GM19397 (cell line): ENCODE data around the gene ADGRF4.

ENCODE experiments used
- ATAC-seq: cut with Tn5 transposase; IDR thresholded peaks from one replicate; pipeline ENCODE4 v1.9.1; 2021; ENCODE audit warnings: mild to moderate bottlenecking, moderate library complexity; ENCODE audit not compliant: unreplicated experiment

Gene ADGRF4

GRCh38 chr6:47681201-47681990 is 17.0 kb upstream of the ADGRF4 start:
- ATAC-seq: no peak

- no peak for ATAC-seq
Measured at GRCh38 chr6:47686411-47686810, 12.0 kb upstream of the ADGRF4 start.

- ATAC-seq: no peak
Measured at GRCh38 chr6:47687432-47687831, 10.9 kb upstream of the ADGRF4 start.

GRCh38 chr6:47690214-47690613 is 8.2 kb upstream of the ADGRF4 start:
- ATAC-seq: no peak

- no peak for ATAC-seq
Measured at GRCh38 chr6:47690791-47691190, 7.6 kb upstream of the ADGRF4 start.

GRCh38 chr6:47697925-47698324 is 455 bp upstream of the ADGRF4 start:
- ATAC-seq: no peak

GRCh38 chr6:47700053-47700452 is 1.7 kb downstream of the ADGRF4 start:
- no peak for ATAC-seq

- no peak for ATAC-seq
Measured at GRCh38 chr6:47700596-47700995, 2.2 kb downstream of the ADGRF4 start.

GRCh38 chr6:47701363-47701762 is 3.0 kb downstream of the ADGRF4 start:
- ATAC-seq: peak; percentile 87

GRCh38 chr6:47709160-47709559 is 10.8 kb downstream of the ADGRF4 start:
- no peak for ATAC-seq

GRCh38 chr6:47710295-47710694 is 11.9 kb downstream of the ADGRF4 start:
- no peak for ATAC-seq

GRCh38 chr6:47713200-47713599 is 14.8 kb downstream of the ADGRF4 start:
- no peak for ATAC-seq

GRCh38 chr6:47714802-47715201 is 16.4 kb downstream of the ADGRF4 start:
- ATAC-seq: no peak

GRCh38 chr6:47715782-47716181 is 17.4 kb downstream of the ADGRF4 start:
- no peak for ATAC-seq

- no peak for ATAC-seq
Measured at GRCh38 chr6:47716207-47716606, 17.8 kb downstream of the ADGRF4 start.

- ATAC-seq: no peak
Measured at GRCh38 chr6:47718571-47718970, 20.2 kb downstream of the ADGRF4 start.

GRCh38 chr6:47721189-47721588 is 22.8 kb downstream of the ADGRF4 start:
- ATAC-seq: no peak

GRCh38 chr6:47722194-47722593 is 23.8 kb downstream of the ADGRF4 start:
- peak; percentile 55 for ATAC-seq

GRCh38 chr6:47724300-47724699 is 25.9 kb downstream of the ADGRF4 start:
- no peak for ATAC-seq

- ATAC-seq: no peak
Measured at GRCh38 chr6:47727391-47727790, 29.0 kb downstream of the ADGRF4 start.

GRCh38 chr6:47729019-47729418 is 30.6 kb downstream of the ADGRF4 start:
- no peak for ATAC-seq

GRCh38 chr6:47729457-47729856 is 31.1 kb downstream of the ADGRF4 start:
- no peak for ATAC-seq
